Vagina (tissue), 2 donors: ENCODE data around the gene ZNHIT1. TPM values are rescaled to one million over a fixed set of nuclear protein-coding genes. Genes with fewer than 3 reads are reported as not detected.

Experiments
- DNase-seq, 2 donors: peaks; one replicate each; pipeline ENCODE4 v3.0.0-alpha.2; 2017; ENCODE audit errors: extremely low spot score in 2 of 2
- H3K27ac ChIP-seq: fragments of 200-600 bp; sonication (generic); one replicate; pipeline ENCODE4 v1.5.1; 2019
- H3K27me3 ChIP-seq: fragments of 200-600 bp; sonication (generic); one replicate; pipeline ENCODE4 v1.5.1; 2019
- H3K36me3 ChIP-seq, 2 donors: fragments of 200-600 bp; sonication (generic); one replicate each; pipeline ENCODE4 v1.5.1; 2017 to 2019
- H3K4me1 ChIP-seq: fragments of 200-600 bp; sonication (generic); one replicate; pipeline ENCODE4 v1.5.1; 2019
- H3K4me3 ChIP-seq, 2 donors: fragments of 200-600 bp; sonication (generic); 1 replicate in 1 of 2; 2 replicates in 1 of 2; pipeline ENCODE4 v1.5.1; 2016 to 2019
- H3K9me3 ChIP-seq: fragments of 200-600 bp; sonication (generic); one replicate; pipeline ENCODE4 v1.5.1; 2019
- POLR2A ChIP-seq, 2 donors: fragments of 450-650 bp; IDR thresholded peaks; one replicate each; pipeline ENCODE4 v1.6.1; 2017; ENCODE audit warnings: antibody characterized with exemption in 2 of 2, mild to moderate bottlenecking in 2 of 2, moderate library complexity in 2 of 2
- POLR2AphosphoS5 ChIP-seq, 2 donors: sonication (generic); formaldehyde crosslinking; IDR thresholded peaks; one replicate each; pipeline ENCODE4 v1.9.0; 2017; ENCODE audit warnings: antibody characterized with exemption in 2 of 2, mild to moderate bottlenecking in 2 of 2, low read depth in 1 of 2; ENCODE audit not compliant: insufficient read depth in 1 of 2
- intact Hi-C: fragments of 100-400 bp; cut with DNase I; formaldehyde crosslinking; loops from one replicate; pipeline ENCODE4 v1.15.1; 2023
- total RNA-seq: library from RNA; depleted of rRNA; stranded (reverse); fragments of >200 nt; gene quantifications from one replicate; pipeline ENCODE4 v1.2.3, GENCODE V29; 2016
- TF ChIP-seq, protein P1 (sequence below), 3 experiments: fragments of 450-650 bp in 2 of 3; fragments of 200-600 bp in 1 of 3; sonication (generic) in 1 of 3; IDR thresholded peaks; one replicate each; pipeline ENCODE4 v1.5.1; 2017 to 2019; ENCODE audit warnings: antibody characterized with exemption in 3 of 3, mild to moderate bottlenecking in 2 of 3, moderate library complexity in 2 of 3

The ZNHIT1 gene
- total RNA-seq, 1 donor from 2014 or later, result 55.2 TPM

DNA sequence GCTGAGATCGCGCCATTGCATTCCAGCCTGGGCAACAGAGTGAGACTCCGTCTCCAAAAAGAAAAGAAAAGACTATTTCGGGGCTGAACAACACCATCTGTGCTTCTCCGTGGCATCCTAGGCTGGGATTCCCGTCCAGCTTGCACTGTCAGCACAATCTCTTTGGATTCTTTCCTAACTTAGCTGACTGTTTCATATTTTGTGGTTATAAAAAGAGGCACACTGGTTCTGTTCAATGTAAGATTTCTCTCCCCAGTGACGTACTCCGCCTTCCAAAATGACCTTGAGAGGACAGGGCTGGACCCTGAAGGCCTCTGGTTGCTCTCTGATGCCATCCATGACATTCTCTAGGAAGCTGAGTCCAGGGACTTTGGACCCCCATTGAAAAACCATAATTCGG lies 8.8 kb downstream of the ZNHIT1 start:
- Histone ChIP-seq H3K27me3 (no peaks in the 10 kb centered on the region), H3K27ac (no peak overlapping the region), H3K4me1 (peaks cover 3% of the 10 kb centered on the region), H3K4me3 (no peak overlapping the region), H3K36me3 (peaks cover 0 to 48% of the 10 kb centered on the region in 2 donors), H3K9me3 (no peaks in the 10 kb centered on the region)
- no peak for TF ChIP-seq POLR2A (IDR thresholded peaks at IDR 0.05)
- TF ChIP-seq, protein P1, sequence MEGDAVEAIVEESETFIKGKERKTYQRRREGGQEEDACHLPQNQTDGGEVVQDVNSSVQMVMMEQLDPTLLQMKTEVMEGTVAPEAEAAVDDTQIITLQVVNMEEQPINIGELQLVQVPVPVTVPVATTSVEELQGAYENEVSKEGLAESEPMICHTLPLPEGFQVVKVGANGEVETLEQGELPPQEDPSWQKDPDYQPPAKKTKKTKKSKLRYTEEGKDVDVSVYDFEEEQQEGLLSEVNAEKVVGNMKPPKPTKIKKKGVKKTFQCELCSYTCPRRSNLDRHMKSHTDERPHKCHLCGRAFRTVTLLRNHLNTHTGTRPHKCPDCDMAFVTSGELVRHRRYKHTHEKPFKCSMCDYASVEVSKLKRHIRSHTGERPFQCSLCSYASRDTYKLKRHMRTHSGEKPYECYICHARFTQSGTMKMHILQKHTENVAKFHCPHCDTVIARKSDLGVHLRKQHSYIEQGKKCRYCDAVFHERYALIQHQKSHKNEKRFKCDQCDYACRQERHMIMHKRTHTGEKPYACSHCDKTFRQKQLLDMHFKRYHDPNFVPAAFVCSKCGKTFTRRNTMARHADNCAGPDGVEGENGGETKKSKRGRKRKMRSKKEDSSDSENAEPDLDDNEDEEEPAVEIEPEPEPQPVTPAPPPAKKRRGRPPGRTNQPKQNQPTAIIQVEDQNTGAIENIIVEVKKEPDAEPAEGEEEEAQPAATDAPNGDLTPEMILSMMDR (IDR thresholded peaks at IDR 0.05), result no peak
- no peak for TF ChIP-seq POLR2AphosphoS5 (IDR thresholded peaks at IDR 0.05; ENCODE audit: insufficient read depth in 1 of 2, low read depth in 1 of 2)
- no peak for DNase-seq
- intact Hi-C loops, result no loop called here

DNA sequence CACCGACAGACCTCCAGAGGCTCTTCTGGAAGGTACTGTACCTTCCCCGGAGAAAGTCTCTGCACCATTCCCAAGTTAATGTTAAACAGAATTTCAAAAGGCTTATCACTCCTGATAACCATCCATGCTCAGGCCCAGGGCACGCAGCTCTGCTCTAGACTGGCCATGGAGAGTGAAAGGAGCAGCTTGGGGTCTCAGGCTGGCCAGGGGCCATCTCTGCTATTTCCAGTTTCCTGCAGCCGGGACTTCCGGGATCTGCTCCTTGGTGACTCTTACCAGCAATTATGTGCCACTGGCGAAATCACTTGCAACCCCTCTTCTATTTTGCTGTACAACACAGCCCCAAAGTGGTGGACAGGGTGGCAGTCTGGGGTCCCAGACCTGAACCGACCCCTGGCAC lies 13.7 kb downstream of the ZNHIT1 start:
- TF ChIP-seq, protein P1 (IDR thresholded peaks at IDR 0.05), result no peak
- TF ChIP-seq POLR2A (IDR thresholded peaks at IDR 0.05) (no peak), POLR2AphosphoS5 (IDR thresholded peaks at IDR 0.05; ENCODE audit: insufficient read depth in 1 of 2, low read depth in 1 of 2) (no peak)
- Histone ChIP-seq H3K9me3 (no peaks in the 10 kb centered on the region), H3K27me3 (no peaks in the 10 kb centered on the region), H3K27ac (peak overlapping the region; percentile 2), H3K4me3 (peak overlapping the region in 1 of 2 donors; percentile 28), H3K4me1 (peaks cover 21% of the 10 kb centered on the region), H3K36me3 (peaks cover 0 to 8% of the 10 kb centered on the region in 2 donors)
- no peak for DNase-seq
- intact Hi-C loops, result no loop called here

DNA sequence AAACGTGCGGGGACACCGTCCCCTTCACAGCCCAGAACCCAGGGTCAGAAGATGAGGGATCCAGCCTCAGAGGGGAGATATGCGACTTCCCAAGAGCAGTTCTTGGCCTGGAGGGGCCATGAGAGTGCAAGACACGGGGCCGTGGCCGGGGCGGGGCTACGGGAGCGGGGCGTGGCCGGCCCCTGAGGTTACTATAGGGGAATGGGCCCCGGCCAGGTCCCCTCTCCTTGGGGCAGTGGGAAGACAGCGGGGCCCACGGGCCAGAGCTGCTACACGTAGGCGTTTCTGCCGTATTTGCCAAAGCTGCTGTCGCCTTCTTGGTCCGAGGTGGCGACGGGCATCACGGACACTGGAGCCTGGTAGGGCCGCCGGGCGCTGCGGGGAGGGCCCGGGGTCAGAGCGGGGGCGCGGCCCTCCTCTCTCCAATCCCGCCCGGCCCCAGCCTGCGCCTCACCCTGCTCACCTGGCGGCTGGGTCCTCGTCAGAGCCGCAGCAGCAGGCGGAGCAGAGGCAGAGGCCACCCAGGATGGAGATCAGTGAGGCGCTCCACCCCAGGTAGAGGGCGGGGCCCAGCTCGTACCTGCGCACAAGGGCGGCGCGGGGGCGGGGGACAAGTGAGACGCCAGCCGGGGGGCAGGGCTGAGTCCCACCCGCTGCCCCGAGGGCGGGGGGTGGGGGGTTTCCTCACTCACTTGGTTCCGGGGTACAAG lies 14.3 kb downstream of the ZNHIT1 start:
- no peak for DNase-seq
- intact Hi-C loops, result no loop called here
- TF ChIP-seq POLR2AphosphoS5 (IDR thresholded peaks at IDR 0.05; ENCODE audit: insufficient read depth in 1 of 2, low read depth in 1 of 2) (peak in 1 of 2 donors; percentile 52), POLR2A (IDR thresholded peaks at IDR 0.05) (no peak)
- TF ChIP-seq, protein P1 (IDR thresholded peaks at IDR 0.05), result no peak
- Histone ChIP-seq H3K27ac (peak overlapping the region; percentile 2), H3K9me3 (no peaks in the 10 kb centered on the region), H3K4me1 (peaks cover 27% of the 10 kb centered on the region), H3K27me3 (no peaks in the 10 kb centered on the region), H3K4me3 (peak overlapping the region; percentile 18 to 28), H3K36me3 (peaks cover 0 to 1% of the 10 kb centered on the region in 2 donors)

DNA sequence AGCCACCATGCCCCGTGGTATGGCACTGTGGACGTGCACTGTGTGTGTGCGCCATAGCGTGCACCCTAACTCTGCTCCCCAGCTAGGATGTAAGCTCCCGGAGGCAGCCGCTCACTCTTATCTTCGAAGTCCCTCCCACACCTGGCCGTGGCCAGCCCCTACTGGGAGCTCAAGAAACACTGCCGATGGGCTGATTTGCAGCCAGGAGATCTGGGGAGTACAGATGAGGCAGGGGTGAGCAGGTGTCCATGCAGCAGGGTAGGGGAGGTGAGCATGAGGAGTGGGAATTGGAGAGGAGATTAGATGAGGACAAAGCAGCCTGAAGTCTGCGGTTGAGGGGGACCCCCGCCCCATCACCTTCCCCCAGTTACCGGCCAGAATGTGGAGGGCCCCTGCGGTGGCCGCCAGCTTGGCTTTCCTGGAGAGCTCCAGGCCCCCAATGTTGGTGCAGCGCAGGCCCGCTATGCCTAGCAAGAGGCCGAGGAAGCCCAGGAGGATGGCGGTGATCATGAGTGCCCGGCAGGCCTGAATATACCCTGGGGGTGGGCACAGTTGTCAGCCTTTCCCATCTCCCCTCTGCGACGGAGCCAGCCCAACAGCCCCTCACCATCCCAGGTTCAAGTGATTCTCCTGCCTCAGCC lies 16.1 kb downstream of the ZNHIT1 start:
- DNase-seq, result no peak
- Histone ChIP-seq H3K4me3 (no peak overlapping the region), H3K27me3 (no peaks in the 10 kb centered on the region), H3K27ac (no peak overlapping the region), H3K36me3 (no peaks in the 10 kb centered on the region), H3K9me3 (no peaks in the 10 kb centered on the region), H3K4me1 (peaks cover 44% of the 10 kb centered on the region)
- intact Hi-C loops, result no loop called here
- TF ChIP-seq, protein P1 (IDR thresholded peaks at IDR 0.05), result no peak
- TF ChIP-seq POLR2AphosphoS5 (IDR thresholded peaks at IDR 0.05; ENCODE audit: insufficient read depth in 1 of 2, low read depth in 1 of 2) (no peak), POLR2A (IDR thresholded peaks at IDR 0.05) (no peak)

DNA sequence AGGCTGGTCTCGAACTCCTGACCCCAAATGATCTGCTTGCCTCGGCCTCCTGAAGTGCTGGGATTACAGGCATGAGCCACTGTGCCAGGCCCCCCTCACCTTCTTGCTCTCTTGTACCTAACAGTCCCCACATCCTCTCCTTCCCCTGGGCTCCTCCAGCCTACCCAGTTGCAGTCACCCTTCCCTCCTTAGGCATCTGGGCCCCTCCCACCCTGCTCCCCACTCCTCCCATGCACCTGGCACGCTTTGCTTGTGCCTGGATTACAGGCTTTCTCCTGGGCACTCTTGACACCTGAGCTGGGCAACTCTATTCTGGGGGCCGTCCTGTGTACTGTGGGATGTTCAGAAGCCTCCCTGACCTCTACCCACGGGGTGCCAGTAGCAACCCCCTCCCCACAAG lies 16.7 kb downstream of the ZNHIT1 start:
- intact Hi-C loops, result no loop called here
- Histone ChIP-seq H3K27ac (no peak overlapping the region), H3K27me3 (no peaks in the 10 kb centered on the region), H3K9me3 (no peaks in the 10 kb centered on the region), H3K4me3 (no peak overlapping the region), H3K4me1 (peaks cover 44% of the 10 kb centered on the region), H3K36me3 (peaks cover 0 to 5% of the 10 kb centered on the region in 2 donors)
- TF ChIP-seq POLR2AphosphoS5 (IDR thresholded peaks at IDR 0.05; ENCODE audit: insufficient read depth in 1 of 2, low read depth in 1 of 2) (no peak), POLR2A (IDR thresholded peaks at IDR 0.05) (no peak)
- TF ChIP-seq, protein P1 (IDR thresholded peaks at IDR 0.05), result no peak
- DNase-seq, result no peak
